Esophagus squamous epithelium (tissue), 5 donors: ENCODE results near the gene SLC30A3. TPM values are rescaled to one million over a fixed set of nuclear protein-coding genes. Genes with fewer than 3 reads are reported as not detected.

Experiments used
- DNase-seq: peaks from one replicate; lab custom pipeline; 2025; lab: John Stamatoyannopoulos, UW
- H3K27ac ChIP-seq, 4 donors: fragments of 200-600 bp; sonication (generic); one replicate each; pipeline ENCODE4 v1.5.1; 2016 to 2019; ENCODE audit warnings: mild to moderate bottlenecking in 1 of 4
- H3K27me3 ChIP-seq, 4 donors: fragments of 200-600 bp; sonication (generic); 1 replicate in 3 of 4; 2 replicates in 1 of 4; pipeline versions ENCODE4 v1.5.1 to v1.6.0; 2017 to 2021; ENCODE audit warnings: antibody characterized with exemption in 1 of 4
- H3K36me3 ChIP-seq, 3 donors: fragments of 200-600 bp; sonication (generic); one replicate each; pipeline ENCODE4 v1.5.1; 2016 to 2019
- H3K4me1 ChIP-seq, 3 donors: fragments of 200-600 bp; sonication (generic); one replicate each; pipeline ENCODE4 v1.5.1; 2017 to 2019
- H3K4me3 ChIP-seq, 4 donors: fragments of 200-600 bp; sonication (generic); 1 replicate in 3 of 4; 2 replicates in 1 of 4; pipeline ENCODE4 v1.5.1; 2016 to 2019; ENCODE audit warnings: mild to moderate bottlenecking in 2 of 4, moderate library complexity in 1 of 4
- H3K9me3 ChIP-seq, 3 donors: fragments of 200-600 bp; sonication (generic); one replicate each; pipeline ENCODE4 v1.5.1; 2016 to 2019
- POLR2A ChIP-seq, 4 donors: fragments of 450-650 bp; IDR thresholded peaks; one replicate each; pipeline ENCODE4 v1.6.1; 2017; ENCODE audit warnings: antibody characterized with exemption in 4 of 4, mild to moderate bottlenecking in 4 of 4, moderate library complexity in 3 of 4
- WGBS, 2 donors: methylation state at CpG; one replicate each; pipeline ENCODE4 v1.1.5; 2018; 5-methylcytosine and 5-hydroxymethylcytosine counted together
- intact Hi-C: fragments of 100-400 bp; cut with DNase I; formaldehyde crosslinking; loops from one replicate; pipeline ENCODE4 v1.15.0; 2022
- total RNA-seq, 4 donors: library from RNA; depleted of rRNA; stranded (reverse); fragments of >200 nt; gene quantifications; one replicate each; pipeline ENCODE4 v1.1.0, GENCODE V29; 2016
- TF ChIP-seq, protein P1 (sequence below), 6 experiments: fragments of 450-650 bp in 4 of 6; fragments of 200-600 bp in 2 of 6; sonication (generic) in 2 of 6; IDR thresholded peaks; one replicate each; pipeline ENCODE4 v1.5.1; 2016 to 2019; ENCODE audit warnings: antibody characterized with exemption in 6 of 6, mild to moderate bottlenecking in 4 of 6, moderate library complexity in 4 of 6
- donor health status: DM: yes; HTN: yes; CAD: no.

Gene SLC30A3
- total RNA-seq, 4 donors from 2014 or later = 0.18 to 0.19 TPM; not detected in 2

DNA sequence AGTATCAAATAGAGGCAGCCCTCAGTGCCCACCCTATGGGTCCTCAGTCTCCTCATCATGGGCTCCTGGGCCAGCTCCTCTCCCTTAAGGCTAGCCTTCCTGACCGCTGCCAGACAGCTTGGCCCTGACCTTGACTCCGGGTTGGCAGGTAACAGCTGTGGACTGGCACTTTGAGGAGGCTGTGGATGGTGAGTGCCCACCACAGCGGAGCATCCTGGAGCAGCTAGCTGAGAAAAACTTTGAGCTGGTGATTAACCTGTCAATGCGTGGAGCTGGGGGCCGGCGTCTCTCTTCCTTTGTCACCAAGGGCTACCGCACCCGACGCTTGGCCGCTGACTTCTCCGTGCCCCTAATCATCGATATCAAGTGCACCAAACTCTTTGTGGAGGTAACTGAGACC, 26.7 kb downstream of the SLC30A3 start:
- Histone ChIP-seq H3K36me3 (peaks cover 79 to 100% (median 85%) of the 10 kb centered on the region in 3 donors), H3K27me3 (no peaks in the 10 kb centered on the region), H3K9me3 (no peaks in the 10 kb centered on the region), H3K4me3 (no peak overlapping the region), H3K4me1 (no peaks in the 10 kb centered on the region), H3K27ac (no peak overlapping the region)
- WGBS, 2 donors = 94% methylated on average over 12 of the region's 12 CpGs; no CpG with 5 or more reads in 1 of the 2 donors
- intact Hi-C loops = no loop called here
- TF ChIP-seq POLR2A (IDR thresholded peaks at IDR 0.05) = no peak
- TF ChIP-seq, protein P1, sequence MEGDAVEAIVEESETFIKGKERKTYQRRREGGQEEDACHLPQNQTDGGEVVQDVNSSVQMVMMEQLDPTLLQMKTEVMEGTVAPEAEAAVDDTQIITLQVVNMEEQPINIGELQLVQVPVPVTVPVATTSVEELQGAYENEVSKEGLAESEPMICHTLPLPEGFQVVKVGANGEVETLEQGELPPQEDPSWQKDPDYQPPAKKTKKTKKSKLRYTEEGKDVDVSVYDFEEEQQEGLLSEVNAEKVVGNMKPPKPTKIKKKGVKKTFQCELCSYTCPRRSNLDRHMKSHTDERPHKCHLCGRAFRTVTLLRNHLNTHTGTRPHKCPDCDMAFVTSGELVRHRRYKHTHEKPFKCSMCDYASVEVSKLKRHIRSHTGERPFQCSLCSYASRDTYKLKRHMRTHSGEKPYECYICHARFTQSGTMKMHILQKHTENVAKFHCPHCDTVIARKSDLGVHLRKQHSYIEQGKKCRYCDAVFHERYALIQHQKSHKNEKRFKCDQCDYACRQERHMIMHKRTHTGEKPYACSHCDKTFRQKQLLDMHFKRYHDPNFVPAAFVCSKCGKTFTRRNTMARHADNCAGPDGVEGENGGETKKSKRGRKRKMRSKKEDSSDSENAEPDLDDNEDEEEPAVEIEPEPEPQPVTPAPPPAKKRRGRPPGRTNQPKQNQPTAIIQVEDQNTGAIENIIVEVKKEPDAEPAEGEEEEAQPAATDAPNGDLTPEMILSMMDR (IDR thresholded peaks at IDR 0.05) = no peak
- no peak for DNase-seq

DNA sequence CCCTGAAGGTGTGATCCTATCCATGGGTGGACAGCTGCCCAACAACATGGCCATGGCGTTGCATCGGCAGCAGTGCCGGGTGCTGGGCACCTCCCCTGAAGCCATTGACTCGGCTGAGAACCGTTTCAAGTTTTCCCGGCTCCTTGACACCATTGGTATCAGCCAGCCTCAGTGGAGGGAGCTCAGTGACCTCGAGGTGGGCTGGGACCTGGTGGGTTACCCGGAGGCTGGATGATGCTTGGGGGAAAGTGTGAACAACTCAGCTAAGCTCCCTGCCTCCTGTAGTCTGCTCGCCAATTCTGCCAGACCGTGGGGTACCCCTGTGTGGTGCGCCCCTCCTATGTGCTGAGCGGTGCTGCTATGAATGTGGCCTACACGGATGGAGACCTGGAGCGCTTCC, 29.5 kb downstream of the SLC30A3 start:
- H3K36me3 ChIP-seq = peaks cover 58 to 100% (median 61%) of the 10 kb centered on the region in 3 donors
- no peak for TF ChIP-seq POLR2A (IDR thresholded peaks at IDR 0.05)
- TF ChIP-seq, protein P1 (IDR thresholded peaks at IDR 0.05) = no peak

DNA sequence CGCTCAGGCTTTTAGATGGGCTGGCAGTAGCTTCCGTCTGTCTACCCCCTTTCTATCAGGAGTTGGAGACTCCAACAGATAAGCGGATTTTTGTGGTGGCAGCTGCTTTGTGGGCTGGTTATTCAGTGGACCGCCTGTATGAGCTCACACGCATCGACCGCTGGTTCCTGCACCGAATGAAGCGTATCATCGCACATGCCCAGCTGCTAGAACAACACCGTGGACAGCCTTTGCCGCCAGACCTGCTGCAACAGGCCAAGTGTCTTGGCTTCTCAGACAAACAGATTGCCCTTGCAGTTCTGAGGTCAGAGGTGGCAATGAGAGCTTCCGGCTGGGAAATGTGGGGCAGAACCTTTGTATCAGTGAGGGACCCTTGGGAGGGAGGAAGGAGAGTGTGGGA, 30.9 kb downstream of the SLC30A3 start:
- WGBS, 2 donors = 95 to 97% methylated on average over 6 to 7 of the region's 13 CpGs
- intact Hi-C loops = no loop called here
- peaks cover 46 to 100% (median 48%) of the 10 kb centered on the region in 3 donors for H3K36me3 ChIP-seq

More for the DNA sequence above, 29.5 kb downstream of the SLC30A3 start:
- intact Hi-C loops = no loop called here
- 94% methylated on average over 3 of the region's 14 CpGs; no CpG with 5 or more reads in 1 of the 2 donors for WGBS, 2 donors
- DNase-seq = no peak
- Histone ChIP-seq H3K9me3 (no peaks in the 10 kb centered on the region), H3K27me3 (no peaks in the 10 kb centered on the region), H3K27ac (no peak overlapping the region), H3K4me3 (no peak overlapping the region), H3K4me1 (no peaks in the 10 kb centered on the region)

DNA sequence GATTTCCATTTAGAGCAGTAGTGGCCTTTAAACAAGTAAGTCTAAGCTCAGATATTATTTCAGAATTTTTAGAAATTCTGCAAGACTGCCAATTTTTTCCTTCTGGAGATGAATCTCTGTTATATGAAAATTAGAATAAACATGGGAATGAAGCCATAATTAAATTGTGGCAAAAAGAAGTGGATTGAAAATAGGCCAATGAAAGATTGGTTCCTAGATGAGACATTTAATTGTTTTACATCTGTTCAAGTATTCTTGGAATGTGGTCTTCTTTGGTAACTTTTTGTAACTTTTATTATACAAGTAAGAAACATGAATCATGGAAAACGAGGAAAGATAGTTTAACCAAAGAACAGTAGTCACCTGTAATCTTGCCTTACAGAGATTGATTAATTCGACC, 35.3 kb downstream of the SLC30A3 start:
- Histone ChIP-seq H3K27me3 (no peaks in the 10 kb centered on the region), H3K36me3 (peaks cover 28 to 100% (median 54%) of the 10 kb centered on the region in 3 donors), H3K9me3 (no peaks in the 10 kb centered on the region), H3K4me3 (no peak overlapping the region), H3K27ac (no peak overlapping the region), H3K4me1 (no peaks in the 10 kb centered on the region)
- TF ChIP-seq POLR2A (IDR thresholded peaks at IDR 0.05) = no peak
- TF ChIP-seq, protein P1 (IDR thresholded peaks at IDR 0.05) = no peak
- DNase-seq = no peak
- intact Hi-C loops = no loop called here
- 77 to 83% methylated on average over 2 of the region's 2 CpGs for WGBS, 2 donors

More for the DNA sequence above, 30.9 kb downstream of the SLC30A3 start:
- Histone ChIP-seq H3K4me3 (no peak overlapping the region), H3K4me1 (no peaks in the 10 kb centered on the region), H3K27me3 (no peaks in the 10 kb centered on the region), H3K9me3 (no peaks in the 10 kb centered on the region), H3K27ac (no peak overlapping the region)
- TF ChIP-seq POLR2A (IDR thresholded peaks at IDR 0.05) = no peak
- TF ChIP-seq, protein P1 (IDR thresholded peaks at IDR 0.05) = no peak
- DNase-seq = no peak

DNA sequence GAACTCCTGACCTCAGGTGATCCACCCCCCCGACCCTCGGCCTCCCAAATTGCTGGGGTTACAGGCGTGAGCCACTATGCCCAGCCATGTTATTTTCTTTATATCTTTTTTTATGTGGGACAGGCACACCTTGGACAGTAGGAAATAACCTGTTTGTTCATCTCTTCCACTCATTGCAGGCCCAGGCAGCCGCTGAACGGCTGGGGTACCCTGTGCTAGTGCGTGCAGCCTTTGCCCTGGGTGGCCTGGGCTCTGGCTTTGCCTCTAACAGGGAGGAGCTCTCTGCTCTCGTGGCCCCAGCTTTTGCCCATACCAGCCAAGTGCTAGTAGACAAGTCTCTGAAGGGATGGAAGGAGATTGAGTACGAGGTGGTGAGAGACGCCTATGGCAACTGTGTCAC, 37.3 kb downstream of the SLC30A3 start:
- Histone ChIP-seq H3K36me3 (peaks cover 18 to 98% (median 44%) of the 10 kb centered on the region in 3 donors), H3K27ac (no peak overlapping the region), H3K4me1 (no peaks in the 10 kb centered on the region), H3K4me3 (no peak overlapping the region), H3K27me3 (no peaks in the 10 kb centered on the region), H3K9me3 (no peaks in the 10 kb centered on the region)
- no peak for DNase-seq
- WGBS, 2 donors = 94 to 98% methylated on average over 6 to 8 of the region's 9 CpGs
- intact Hi-C loops = no loop called here
- TF ChIP-seq POLR2A (IDR thresholded peaks at IDR 0.05) = no peak
- TF ChIP-seq, protein P1 (IDR thresholded peaks at IDR 0.05) = no peak
